Measurements from ENCODE around the gene SNX21. TPM values are rescaled to one million over a fixed set of nuclear protein-coding genes. Genes with fewer than 3 reads are reported as not detected.

SNX21 gene
- total and polyA plus RNA-seq, 2 donors (not counting 1 experiment from before 2014, with no cell fraction given): 2.2 to 2.4 TPM

DNA sequence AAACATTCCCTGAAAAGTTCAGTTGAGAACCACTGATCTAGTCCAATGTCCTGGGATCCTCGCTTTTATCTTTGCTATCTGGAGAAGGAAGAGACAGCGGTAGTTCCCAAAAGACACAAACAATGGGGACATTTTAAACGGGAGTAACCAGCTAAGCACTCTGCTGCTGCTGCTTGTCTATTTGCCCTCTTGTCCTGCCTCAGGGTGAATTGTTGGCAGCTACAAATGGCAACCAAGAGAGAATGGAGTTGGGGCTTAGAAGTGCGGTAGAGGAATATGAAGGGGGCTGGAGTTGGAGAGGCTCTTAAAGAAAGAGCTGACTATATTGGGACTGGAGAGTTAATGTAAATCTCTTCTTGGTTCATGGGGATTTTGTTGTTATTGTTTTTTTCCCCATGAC lies 41.0 kb downstream of the SNX21 start:
- Histone ChIP-seq H3K79me2 (ENCODE audit: control insufficient read depth, insufficient read depth, low read length) (no peaks in the 10 kb centered on the region), H3K4me2 (replicated peaks; ENCODE audit: low read depth, low read length, poor library complexity, severe bottlenecking) (no peak overlapping the region), H3K27ac (ENCODE audit: low read length in 2 of 2) (no peak overlapping the region), H3K27me3 (replicated peaks in 1 of 4; ENCODE audit: control extremely low read depth in 1 of 4, control insufficient read depth in 3 of 4, insufficient read depth in 4 of 4, low read length in 3 of 4) (no peaks in the 10 kb centered on the region), H3K36me3 (replicated peaks in 1 of 2; ENCODE audit: control extremely low read depth in 1 of 2, control insufficient read depth in 1 of 2, extremely low read depth in 1 of 2, insufficient read depth in 2 of 2, low read length in 1 of 2) (peaks cover 2 to 24% of the 10 kb centered on the region in 2 experiments), H4K20me1 (ENCODE audit: control insufficient read depth, insufficient read depth, low read length, poor library complexity, severe bottlenecking) (no peaks in the 10 kb centered on the region), H2AFZ (ENCODE audit: insufficient read depth, low read depth, low read length, poor library complexity, severe bottlenecking) (no peak overlapping the region), H3K9ac (ENCODE audit: low read length) (no peak overlapping the region), H3K4me3 (ENCODE audit: control extremely low read depth in 1 of 5, extremely low read depth in 1 of 5, insufficient read depth in 1 of 5, low read depth in 2 of 5, low read length in 4 of 5) (no peak overlapping the region), H3K9me3 (ENCODE audit: control extremely low read depth in 1 of 3, control insufficient read depth in 2 of 3, insufficient read depth in 1 of 3, low read length in 2 of 3) (no peaks in the 10 kb centered on the region), H3K4me1 (ENCODE audit: control insufficient read depth in 2 of 2, insufficient read depth in 2 of 2, low read length in 2 of 2) (no peaks in the 10 kb centered on the region)
- H3K4me3 Mint-ChIP-seq: no peak overlapping the region
- TF ChIP-seq, protein P1, sequence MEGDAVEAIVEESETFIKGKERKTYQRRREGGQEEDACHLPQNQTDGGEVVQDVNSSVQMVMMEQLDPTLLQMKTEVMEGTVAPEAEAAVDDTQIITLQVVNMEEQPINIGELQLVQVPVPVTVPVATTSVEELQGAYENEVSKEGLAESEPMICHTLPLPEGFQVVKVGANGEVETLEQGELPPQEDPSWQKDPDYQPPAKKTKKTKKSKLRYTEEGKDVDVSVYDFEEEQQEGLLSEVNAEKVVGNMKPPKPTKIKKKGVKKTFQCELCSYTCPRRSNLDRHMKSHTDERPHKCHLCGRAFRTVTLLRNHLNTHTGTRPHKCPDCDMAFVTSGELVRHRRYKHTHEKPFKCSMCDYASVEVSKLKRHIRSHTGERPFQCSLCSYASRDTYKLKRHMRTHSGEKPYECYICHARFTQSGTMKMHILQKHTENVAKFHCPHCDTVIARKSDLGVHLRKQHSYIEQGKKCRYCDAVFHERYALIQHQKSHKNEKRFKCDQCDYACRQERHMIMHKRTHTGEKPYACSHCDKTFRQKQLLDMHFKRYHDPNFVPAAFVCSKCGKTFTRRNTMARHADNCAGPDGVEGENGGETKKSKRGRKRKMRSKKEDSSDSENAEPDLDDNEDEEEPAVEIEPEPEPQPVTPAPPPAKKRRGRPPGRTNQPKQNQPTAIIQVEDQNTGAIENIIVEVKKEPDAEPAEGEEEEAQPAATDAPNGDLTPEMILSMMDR (IDR thresholded peaks at IDR 0.05): no peak
- no peak for TF ChIP-seq EZH2 (IDR thresholded peaks at IDR 0.05; ENCODE audit: borderline replicate concordance, insufficient read depth, low read depth, low read length, poor library complexity, severe bottlenecking)
- ATAC-seq (ENCODE audit: low read depth) (no peak), DNase-seq (no peak)
- WGBS (ENCODE audit: insufficient coverage): 93% methylated on average over 4 of the region's 4 CpGs
- H3K4me1 Mint-ChIP-seq: no peaks in the 10 kb centered on the region
- no peaks in the 10 kb centered on the region for H3K9me3 Mint-ChIP-seq (ENCODE audit: insufficient read depth)
- H3K27me3 Mint-ChIP-seq: no peaks in the 10 kb centered on the region
- intact Hi-C loops (cut with micrococcal nuclease): no loop called here
- H3K27ac Mint-ChIP-seq: no peak overlapping the region
- ChIA-PET CTCF (interaction anchor here (0.7 kb wide), 1 partner anchor 687 kb away, joined by 4 read pairs; no protein-coding TSS in a partner anchor), POLR2A (interaction anchor here (1.2 to 1.6 kb wide), 2 partner anchors 35 to 60 kb away, joined by 3 to 6 read pairs; partner anchors contain the start of gene PCIF1)

DNA sequence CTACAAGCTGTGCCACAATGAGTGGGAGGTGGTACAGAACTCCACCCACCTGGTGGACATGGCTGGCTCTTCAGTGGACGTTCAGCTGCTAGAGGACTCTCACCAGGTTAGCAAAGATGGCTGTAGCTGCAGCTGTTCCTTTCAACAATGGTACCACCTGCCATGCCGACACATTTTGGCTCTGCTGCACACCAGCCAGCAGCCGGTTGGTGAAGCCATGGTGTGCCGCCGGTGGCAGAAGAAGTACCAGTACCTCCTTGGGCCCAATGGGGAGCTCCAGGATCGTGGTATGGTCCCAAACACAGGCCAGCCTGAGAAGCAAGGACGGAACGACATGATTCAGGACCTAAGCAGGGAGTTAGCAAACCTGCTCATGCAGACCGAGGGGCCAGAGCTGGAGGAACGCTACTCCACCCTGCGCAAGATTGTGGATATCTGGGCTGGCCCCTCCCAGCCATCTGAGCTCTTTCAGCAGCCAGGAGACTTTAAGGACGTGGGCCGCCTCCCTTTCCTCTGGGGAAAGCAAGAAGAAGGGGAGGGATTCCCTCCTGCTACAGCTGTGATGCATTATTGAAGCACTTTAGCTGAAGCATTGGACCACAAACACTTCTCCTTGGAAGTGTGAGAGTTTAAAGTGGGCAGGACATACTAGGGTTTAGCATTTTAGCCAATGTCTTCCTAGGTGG lies 44.6 kb downstream of the SNX21 start:
- H3K27me3 Mint-ChIP-seq: no peaks in the 10 kb centered on the region
- ATAC-seq (ENCODE audit: low read depth): no peak
- H3K4me3 Mint-ChIP-seq: no peak overlapping the region
- Histone ChIP-seq H3K9ac (ENCODE audit: low read length) (no peak overlapping the region), H4K20me1 (ENCODE audit: control insufficient read depth, insufficient read depth, low read length, poor library complexity, severe bottlenecking) (no peaks in the 10 kb centered on the region), H3K27me3 (replicated peaks in 1 of 4; ENCODE audit: control extremely low read depth in 1 of 4, control insufficient read depth in 3 of 4, insufficient read depth in 4 of 4, low read length in 3 of 4) (no peaks in the 10 kb centered on the region), H3K4me1 (ENCODE audit: control insufficient read depth in 2 of 2, insufficient read depth in 2 of 2, low read length in 2 of 2) (peaks cover 3 to 19% of the 10 kb centered on the region in 2 donors), H3K4me3 (ENCODE audit: control extremely low read depth in 1 of 5, extremely low read depth in 1 of 5, insufficient read depth in 1 of 5, low read depth in 2 of 5, low read length in 4 of 5) (no peak overlapping the region), H3K36me3 (replicated peaks in 1 of 2; ENCODE audit: control extremely low read depth in 1 of 2, control insufficient read depth in 1 of 2, extremely low read depth in 1 of 2, insufficient read depth in 2 of 2, low read length in 1 of 2) (peaks cover 2 to 27% of the 10 kb centered on the region in 2 experiments), H2AFZ (ENCODE audit: insufficient read depth, low read depth, low read length, poor library complexity, severe bottlenecking) (no peak overlapping the region), H3K4me2 (replicated peaks; ENCODE audit: low read depth, low read length, poor library complexity, severe bottlenecking) (no peak overlapping the region), H3K9me3 (ENCODE audit: control extremely low read depth in 1 of 3, control insufficient read depth in 2 of 3, insufficient read depth in 1 of 3, low read length in 2 of 3) (no peaks in the 10 kb centered on the region), H3K27ac (ENCODE audit: low read length in 2 of 2) (no peak overlapping the region), H3K79me2 (ENCODE audit: control insufficient read depth, insufficient read depth, low read length) (peaks cover 22% of the 10 kb centered on the region)
- intact Hi-C loops (cut with micrococcal nuclease): no loop called here
- ChIA-PET CTCF (interaction anchor here (1.3 kb wide), 1 partner anchor 22 kb away, joined by 4 read pairs; the partner anchor contains the start of gene ACOT8), POLR2A (no interaction called here)
- no peak overlapping the region for H3K27ac Mint-ChIP-seq
- WGBS (ENCODE audit: insufficient coverage): 96% methylated on average over 12 of the region's 13 CpGs
- TF ChIP-seq, protein P1 (IDR thresholded peaks at IDR 0.05): no peak
- TF ChIP-seq EZH2 (IDR thresholded peaks at IDR 0.05; ENCODE audit: borderline replicate concordance, insufficient read depth, low read depth, low read length, poor library complexity, severe bottlenecking): no peak
- no peak for DNase-seq
- no peaks in the 10 kb centered on the region for H3K9me3 Mint-ChIP-seq (ENCODE audit: insufficient read depth)
- peaks cover 21% of the 10 kb centered on the region for H3K4me1 Mint-ChIP-seq
